ENCODE data around the gene MICOS13. TPM values are rescaled to one million over a fixed set of nuclear protein-coding genes. Genes with fewer than 3 reads are reported as not detected.

Gene MICOS13, protein sequence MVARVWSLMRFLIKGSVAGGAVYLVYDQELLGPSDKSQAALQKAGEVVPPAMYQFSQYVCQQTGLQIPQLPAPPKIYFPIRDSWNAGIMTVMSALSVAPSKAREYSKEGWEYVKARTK
- 83.9 and 89.0 TPM in 2 replicates for total RNA-seq

DNA sequence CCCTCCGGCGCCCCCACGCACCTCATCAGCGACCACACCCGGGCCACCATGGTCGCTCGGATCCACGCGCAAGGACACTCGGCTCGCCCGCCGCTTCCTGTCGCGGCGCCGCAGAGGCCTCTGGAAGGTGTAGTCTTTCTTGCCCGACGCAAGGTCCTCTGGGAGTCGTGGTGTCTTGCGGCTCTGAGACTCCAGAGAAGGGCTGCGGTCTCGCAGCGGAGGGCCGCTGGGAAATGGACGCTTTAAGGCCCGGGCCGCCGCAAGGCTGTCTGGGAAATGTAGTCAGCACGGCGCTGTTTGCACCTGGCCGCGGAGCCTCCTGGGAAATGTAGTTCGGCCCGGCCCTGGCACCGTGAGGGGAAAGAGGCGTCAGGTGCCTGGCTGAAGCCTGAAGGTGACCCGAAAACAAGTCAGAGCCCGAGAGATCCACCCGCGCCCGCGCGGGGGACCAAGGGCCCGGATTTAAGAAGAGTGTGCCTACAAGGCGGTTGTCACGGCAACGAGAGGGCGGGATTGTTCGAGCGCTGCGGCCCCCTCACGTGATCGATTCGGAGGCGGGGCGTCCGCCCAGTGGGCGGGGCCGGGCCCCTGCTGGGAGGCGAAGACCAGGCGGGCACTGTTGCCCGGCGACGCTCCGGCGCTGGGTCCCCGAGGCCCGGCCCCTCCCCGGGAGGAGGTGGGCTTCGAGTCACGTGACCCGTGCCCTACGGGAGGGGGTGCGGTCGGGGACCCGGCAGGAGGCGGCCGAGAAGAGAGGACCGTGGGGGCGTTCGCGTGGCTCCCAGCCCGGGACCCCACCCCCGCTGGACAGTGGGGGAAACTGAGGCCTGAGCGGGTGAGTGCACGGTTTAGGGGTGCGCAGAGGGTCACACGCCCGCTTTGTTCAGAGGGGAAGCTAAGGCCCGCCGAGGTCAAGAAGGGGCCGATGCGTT lies at the start of gene MICOS13, which contains the start of gene HSD11B1L:
Gene MICOS13 (minus strand): TSS at position 80 of the 932 bp plus-strand sequence. CDS start 30 bp downstream, at position 50.
Gene HSD11B1L (plus strand): TSS at position 591 of the 932 bp plus-strand sequence. CDS start 3,806 bp downstream, outside the sequence.

DNA sequence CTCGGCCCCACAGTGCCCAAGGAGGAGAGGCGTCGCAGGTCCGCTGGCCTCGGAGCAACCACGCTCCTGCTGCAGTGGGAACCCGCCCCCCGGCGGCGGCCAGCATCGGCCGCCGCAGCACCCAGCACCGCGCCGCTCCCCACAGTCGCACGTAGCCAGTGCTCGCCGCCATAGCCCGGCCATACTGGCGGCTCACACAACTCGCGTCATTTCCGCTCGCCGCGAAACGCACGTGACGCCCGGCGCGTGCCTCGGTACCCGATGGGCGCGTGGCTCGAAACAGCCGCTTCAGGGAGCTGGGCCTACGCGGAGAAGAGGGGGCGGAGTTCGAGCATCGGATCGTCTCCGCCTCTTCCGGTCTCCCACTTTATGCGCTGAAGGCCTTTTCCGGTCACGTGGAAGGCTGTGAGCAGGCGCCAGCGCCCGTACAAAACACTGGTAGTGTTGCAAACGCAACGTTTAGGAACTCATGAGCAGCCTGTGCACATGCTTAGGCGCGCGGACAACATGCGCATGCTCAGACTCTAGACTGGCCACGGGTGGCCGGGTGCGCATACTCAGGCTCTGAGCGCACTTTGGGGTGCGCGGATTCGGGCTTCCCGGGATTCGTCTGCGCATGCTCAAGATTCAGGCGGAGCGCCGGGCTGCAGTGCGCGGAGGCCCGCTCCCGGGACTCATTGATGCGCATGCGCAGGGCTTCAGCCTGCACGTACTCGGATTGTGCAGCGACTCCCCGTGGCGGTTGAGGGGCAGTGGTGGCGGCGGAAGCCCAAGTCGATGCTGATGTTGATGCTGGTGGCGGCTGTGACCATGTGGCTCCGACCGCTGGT lies 39.9 kb upstream of the MICOS13 start, which contains the start of the genes CATSPERD and LONP1:
Gene CATSPERD (plus strand): TSS at position 677 of the 830 bp plus-strand sequence. CDS start 101 bp downstream, at position 778.
Gene LONP1 (minus strand): TSS at position 186 of the 830 bp plus-strand sequence. CDS start 14 bp downstream, at position 172.

DNA sequence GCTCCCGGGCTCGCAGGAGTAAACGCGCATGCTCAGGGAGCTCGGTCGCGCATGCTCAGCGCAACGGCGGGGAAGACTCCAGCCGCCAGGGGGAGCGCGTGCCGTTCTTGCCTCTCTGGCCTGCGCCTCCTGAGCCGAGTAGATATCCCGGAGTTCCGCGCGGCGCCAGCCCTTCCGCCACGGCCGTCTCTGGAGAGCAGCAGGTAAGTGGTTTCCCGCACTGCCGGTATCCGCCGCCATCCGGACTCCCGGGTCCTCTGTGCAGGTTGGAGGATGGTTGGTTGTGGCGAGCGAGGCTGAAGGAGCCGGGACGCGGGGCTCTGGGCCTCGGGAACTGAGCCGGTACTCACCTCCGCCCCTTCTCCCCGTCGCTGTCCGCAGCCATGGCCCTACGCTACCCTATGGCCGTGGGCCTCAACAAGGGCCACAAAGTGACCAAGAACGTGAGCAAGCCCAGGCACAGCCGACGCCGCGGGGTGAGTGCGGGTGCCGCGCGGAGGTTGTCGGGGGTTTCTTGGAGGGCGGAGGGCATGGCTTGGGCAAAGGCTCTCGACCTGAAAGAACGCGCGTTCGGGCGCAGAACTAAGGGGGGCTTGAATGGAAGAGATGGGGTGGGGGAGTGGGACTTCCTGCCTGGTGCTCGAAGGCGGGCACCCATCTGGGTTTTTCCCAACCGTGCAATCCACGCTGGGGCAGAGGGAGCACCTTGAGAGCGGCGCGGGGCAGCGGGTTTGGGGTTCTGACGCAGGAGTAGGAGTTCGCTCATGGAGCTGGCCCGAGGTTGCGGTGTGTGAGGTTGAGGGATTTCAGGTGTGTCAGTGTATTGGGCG lies 10.0 kb upstream of the MICOS13 start, which contains the start of gene RPL36:
Gene RPL36 (plus strand): TSS at position 171 of the 830 bp plus-strand sequence. CDS start 213 bp downstream, at position 384.

Other genes starting within 250 kb of the MICOS13 start
- gene ZNRF4, start 225.1 kb downstream of the MICOS13 start, total RNA-seq, result not detected in 2 replicates
- not detected in 2 replicates for gene TINCR, start 112.6 kb downstream of the MICOS13 start, total RNA-seq
- 19.9 and 20.5 TPM in 2 replicates for gene SAFB2, start 57.7 kb downstream of the MICOS13 start, total RNA-seq
- gene SAFB, start 57.4 kb downstream of the MICOS13 start, total RNA-seq, result 35.0 and 60.8 TPM in 2 replicates
- 15.5 and 27.1 TPM in 2 replicates for gene HSD11B1L, start 511 bp upstream of the MICOS13 start, total RNA-seq
- gene RPL36, start 9.8 kb upstream of the MICOS13 start, total RNA-seq, result 1,120 and 1,187 TPM in 2 replicates
- 105 and 116 TPM in 2 replicates for gene LONP1, start 39.6 kb upstream of the MICOS13 start, total RNA-seq
- gene CATSPERD, start 40.1 kb upstream of the MICOS13 start, total RNA-seq, result not detected in 2 replicates
- 0.51 and 0.81 TPM in 2 replicates for gene PRR22, start 104.2 kb upstream of the MICOS13 start, total RNA-seq
- 27.1 and 34.7 TPM in 2 replicates for gene DUS3L, start 110.6 kb upstream of the MICOS13 start, total RNA-seq
- gene NRTN, start 124.6 kb upstream of the MICOS13 start, total RNA-seq, result 1.6 and 2.5 TPM in 2 replicates
- gene FUT6, start 159.2 kb upstream of the MICOS13 start, total RNA-seq, result not detected in 2 replicates
- not detected in 2 replicates for gene FUT3, start 170.9 kb upstream of the MICOS13 start, total RNA-seq
- gene FUT5, start 190.0 kb upstream of the MICOS13 start, total RNA-seq, result not detected in 2 replicates
- 500 and 534 TPM in 2 replicates for gene NDUFA11, start 223.3 kb upstream of the MICOS13 start, total RNA-seq
- 2.6 and 8.7 TPM in 2 replicates for gene VMAC, start 224.4 kb upstream of the MICOS13 start, total RNA-seq
- 1.1 and 10.1 TPM in 2 replicates for gene CAPS, start 233.7 kb upstream of the MICOS13 start, total RNA-seq